ENCODE data around the gene GBX2. TPM values are rescaled to one million over a fixed set of nuclear protein-coding genes. Genes with fewer than 3 reads are reported as not detected.
A peak's percentile ranks its signal among the peaks of the same experiment; 100 is the strongest.

The GBX2 gene
- total RNA-seq, 6 experiments from 2014 or later = not detected

GRCh38 chr2:236121546-236121945 lies 46.6 kb downstream of the GBX2 start:
- 94% methylated on average over 3 of the region's 7 CpGs for WGBS (ENCODE audit: insufficient coverage, low coverage, low lambda C conversion rate, missing lambda C conversion rate)
- Histone ChIP-seq H3K36me3 (no peaks in the 10 kb centered on the region), H3K27ac (no peak overlapping the region), H3K9me3 (no peaks in the 10 kb centered on the region), H3K4me1 (no peaks in the 10 kb centered on the region), H3K4me3 (no peak overlapping the region), H3K27me3 (no peaks in the 10 kb centered on the region)
- intact Hi-C loops (cut with DNase I) = no loop called here
- DNase-seq (peak in 1 of 3 donors; percentile 19), ATAC-seq (no peak)
- TF ChIP-seq POLR2A (IDR thresholded peaks at IDR 0.05) = no peak
- TF ChIP-seq, protein P1, sequence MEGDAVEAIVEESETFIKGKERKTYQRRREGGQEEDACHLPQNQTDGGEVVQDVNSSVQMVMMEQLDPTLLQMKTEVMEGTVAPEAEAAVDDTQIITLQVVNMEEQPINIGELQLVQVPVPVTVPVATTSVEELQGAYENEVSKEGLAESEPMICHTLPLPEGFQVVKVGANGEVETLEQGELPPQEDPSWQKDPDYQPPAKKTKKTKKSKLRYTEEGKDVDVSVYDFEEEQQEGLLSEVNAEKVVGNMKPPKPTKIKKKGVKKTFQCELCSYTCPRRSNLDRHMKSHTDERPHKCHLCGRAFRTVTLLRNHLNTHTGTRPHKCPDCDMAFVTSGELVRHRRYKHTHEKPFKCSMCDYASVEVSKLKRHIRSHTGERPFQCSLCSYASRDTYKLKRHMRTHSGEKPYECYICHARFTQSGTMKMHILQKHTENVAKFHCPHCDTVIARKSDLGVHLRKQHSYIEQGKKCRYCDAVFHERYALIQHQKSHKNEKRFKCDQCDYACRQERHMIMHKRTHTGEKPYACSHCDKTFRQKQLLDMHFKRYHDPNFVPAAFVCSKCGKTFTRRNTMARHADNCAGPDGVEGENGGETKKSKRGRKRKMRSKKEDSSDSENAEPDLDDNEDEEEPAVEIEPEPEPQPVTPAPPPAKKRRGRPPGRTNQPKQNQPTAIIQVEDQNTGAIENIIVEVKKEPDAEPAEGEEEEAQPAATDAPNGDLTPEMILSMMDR (IDR thresholded peaks at IDR 0.05) = no peak

- no peak overlapping the region for H3K27ac ChIP-seq
- H3K27me3 ChIP-seq = no peaks in the 10 kb centered on the region
- no peaks in the 10 kb centered on the region for H3K4me1 ChIP-seq
- H3K4me3 ChIP-seq = no peak overlapping the region
- H3K9me3 ChIP-seq = no peaks in the 10 kb centered on the region
- WGBS (ENCODE audit: insufficient coverage, low coverage, low lambda C conversion rate, missing lambda C conversion rate) = 50% methylated on average over 2 of the region's 5 CpGs
- TF ChIP-seq, protein P1 (IDR thresholded peaks at IDR 0.05) = no peak
- no peak for TF ChIP-seq POLR2A (IDR thresholded peaks at IDR 0.05)
- ATAC-seq = no peak
- intact Hi-C loops (cut with DNase I) = no loop called here
- no peaks in the 10 kb centered on the region for H3K36me3 ChIP-seq
- peak in 1 of 3 donors; percentile 21 for DNase-seq
Observed at GRCh38 chr2:236120829-236121228, 47.4 kb downstream of the GBX2 start.

- peak in 1 of 3 donors; percentile 40 for DNase-seq
- H3K36me3 ChIP-seq = no peaks in the 10 kb centered on the region
- no peaks in the 10 kb centered on the region for H3K4me1 ChIP-seq
- intact Hi-C loops (cut with DNase I) = no loop called here
- H3K9me3 ChIP-seq = no peaks in the 10 kb centered on the region
- H3K4me3 ChIP-seq = no peak overlapping the region
- no peaks in the 10 kb centered on the region for H3K27me3 ChIP-seq
- TF ChIP-seq POLR2A (IDR thresholded peaks at IDR 0.05) = no peak
- TF ChIP-seq, protein P1 (IDR thresholded peaks at IDR 0.05) = no peak
- no peak for ATAC-seq
- 77% methylated on average over 6 of the region's 29 CpGs for WGBS (ENCODE audit: insufficient coverage, low coverage, low lambda C conversion rate, missing lambda C conversion rate)
- no peak overlapping the region for H3K27ac ChIP-seq
Observed at GRCh38 chr2:236120141-236120601, 48.0 kb downstream of the GBX2 start.

DNA sequence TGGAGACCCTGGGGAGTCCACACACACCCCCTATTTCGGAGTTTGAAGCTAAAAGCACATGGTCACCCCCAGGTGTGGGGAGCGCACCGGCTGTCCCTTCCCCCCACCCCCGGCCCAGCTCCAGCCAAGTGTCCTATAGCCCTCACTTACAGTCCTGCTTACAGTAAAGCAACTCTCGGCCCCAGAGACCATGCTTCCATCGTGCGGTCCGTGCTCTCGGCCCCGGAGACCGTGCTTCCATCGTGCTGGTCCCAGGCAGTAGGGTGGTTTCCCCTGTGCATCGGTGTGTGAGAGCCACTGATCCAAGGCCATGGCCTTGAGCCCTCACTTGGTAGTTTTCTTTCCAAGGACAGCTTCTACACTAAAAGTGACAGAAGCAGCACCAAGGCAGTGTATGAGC lies 48.7 kb downstream of the GBX2 start:
- Histone ChIP-seq H3K27me3 (no peaks in the 10 kb centered on the region), H3K27ac (no peak overlapping the region), H3K4me1 (no peaks in the 10 kb centered on the region), H3K4me3 (no peak overlapping the region), H3K36me3 (no peaks in the 10 kb centered on the region), H3K9me3 (no peaks in the 10 kb centered on the region)
- intact Hi-C loops (cut with DNase I) = no loop called here
- TF ChIP-seq, protein P1 (IDR thresholded peaks at IDR 0.05) = no peak
- TF ChIP-seq POLR2A (IDR thresholded peaks at IDR 0.05) = no peak
- ATAC-seq (no peak), DNase-seq (peak in 1 of 3 donors; percentile 13)
- 93% methylated on average over 11 of the region's 13 CpGs for WGBS (ENCODE audit: insufficient coverage, low coverage, low lambda C conversion rate, missing lambda C conversion rate)

- H3K4me1 ChIP-seq = no peaks in the 10 kb centered on the region
- no peaks in the 10 kb centered on the region for H3K27me3 ChIP-seq
- TF ChIP-seq, protein P1 (IDR thresholded peaks at IDR 0.05) = no peak
- no peak for TF ChIP-seq POLR2A (IDR thresholded peaks at IDR 0.05)
- no peak overlapping the region for H3K27ac ChIP-seq
- WGBS (ENCODE audit: insufficient coverage, low coverage, low lambda C conversion rate, missing lambda C conversion rate) = 100% methylated on average over 3 of the region's 4 CpGs
- intact Hi-C loops (cut with DNase I) = no loop called here
- DNase-seq (peak in 1 of 3 donors; percentile 22), ATAC-seq (no peak)
- H3K9me3 ChIP-seq = no peaks in the 10 kb centered on the region
- H3K36me3 ChIP-seq = no peaks in the 10 kb centered on the region
- H3K4me3 ChIP-seq = no peak overlapping the region
Observed at GRCh38 chr2:236119003-236119402, 49.2 kb downstream of the GBX2 start.
